Kidney (tissue), 14 donors: Measurements from ENCODE around the gene PTGER1. TPM values are rescaled to one million over a fixed set of nuclear protein-coding genes. Genes with fewer than 3 reads are reported as not detected.

Experiments
- DNase-seq, 5 donors: peaks; one replicate each; pipeline ENCODE4 v3.0.0-alpha.2; 2013 to 2020
- FAIRE-seq: peaks from 2 replicates; lab custom pipeline; 2012; peaks lifted over from hg19 to GRCh38; lab: Jason Lieb, UNC
- H3K27ac ChIP-seq, 2 donors: one replicate each; pipeline ENCODE4 v1.7.0; 2013; ENCODE audit warnings: low read depth in 2 of 2, low read length in 2 of 2, inconsistent platforms in 1 of 2
- H3K27me3 ChIP-seq: one replicate; pipeline ENCODE4 v1.7.1; 2013; ENCODE audit warnings: low read length, inconsistent platforms; ENCODE audit not compliant: control insufficient read depth, insufficient read depth
- H3K36me3 ChIP-seq, 3 donors: one replicate each; pipeline versions ENCODE4 v1.7.0 to v1.7.1; 2013; ENCODE audit warnings: low read length in 3 of 3, control low read depth in 1 of 3, inconsistent platforms in 1 of 3; ENCODE audit not compliant: insufficient read depth in 3 of 3, control insufficient read depth in 2 of 3
- H3K4me1 ChIP-seq, 3 donors: one replicate each; pipeline versions ENCODE4 v1.7.0 to v1.7.1; 2013; ENCODE audit warnings: low read length in 3 of 3, inconsistent platforms in 1 of 3, low read depth in 1 of 3; ENCODE audit not compliant: control insufficient read depth in 2 of 3, insufficient read depth in 2 of 3
- H3K4me3 ChIP-seq, 3 donors: one replicate each; pipeline versions ENCODE4 v1.7.0 to v1.8.1; 2013; ENCODE audit warnings: low read length in 3 of 3, control low read depth in 1 of 3, inconsistent platforms in 1 of 3
- H3K9ac ChIP-seq, 3 donors: one replicate each; pipeline versions ENCODE4 v1.7.0 to v1.7.1; 2013; ENCODE audit warnings: low read length in 3 of 3, control low read depth in 1 of 3, inconsistent platforms in 1 of 3
- H3K9me3 ChIP-seq, 3 donors: one replicate each; pipeline versions ENCODE4 v1.7.0 to v1.7.1; 2013; ENCODE audit warnings: low read length in 3 of 3, control low read depth in 1 of 3, inconsistent platforms in 1 of 3; ENCODE audit not compliant: control insufficient read depth in 2 of 3, insufficient read depth in 1 of 3
- CTCF ChIP-seq: IDR thresholded peaks from 3 replicates; pipeline ENCODE4 v1.5.1; 2012; ENCODE audit warnings: mild to moderate bottlenecking, moderate library complexity, borderline replicate concordance; ENCODE audit not compliant: insufficient read depth; ENCODE audit errors: extremely low read depth
- intact Hi-C: fragments of 100-400 bp; cut with DNase I; formaldehyde crosslinking; loops from one replicate; pipeline ENCODE4 v1.11.1; 2022
- polyA plus RNA-seq: library from polyadenylated mRNA; stranded (reverse); fragments of 350-450 nt; fragmentation: Illumina TruSeq; extraction: RNeasy Lipid Tissue Mini Kit (QIAGEN cat#74804); gene quantifications from one replicate; pipeline ENCODE4 v1.2.3, GENCODE V29; 2014; ENCODE audit warnings: low read depth, low replicate concordance; ENCODE audit not compliant: insufficient read depth
- total RNA-seq: library from RNA; stranded (reverse); fragmentation: NEBNext Ultra II Directional; extraction: Animal tissue kit (Norgen Biotek cat#: 25700); gene quantifications from one replicate; pipeline ENCODE4 v1.2.1, GENCODE V29; 2021
- donor health status: control.
- donor health status: control.
- donor health status: control.
- donor health status: control.
- donor health status: control.
- donor health status: DM: yes; HTN: yes; CAD: no.
- donor health status: Normal renal cell carcinoma (clear cell type).

PTGER1 gene
- total and polyA plus RNA-seq, 2 donors from 2014 or later, result 14.3 to 19.0 TPM

- Histone ChIP-seq H3K27ac (peak overlapping the region; percentile 61 to 87), H3K9me3 (no peaks in the 10 kb centered on the region), H3K27me3 (no peaks in the 10 kb centered on the region), H3K4me3 (peak overlapping the region in 1 of 3 donors; percentile 61), H3K4me1 (peaks cover 2 to 17% (median 15%) of the 10 kb centered on the region in 3 donors), H3K36me3 (no peaks in the 10 kb centered on the region), H3K9ac (peak overlapping the region in 1 of 3 donors; percentile 53)
- intact Hi-C loops, result no loop called here
- DNase-seq (peak in 2 of 5 donors; percentile 51 to 53), FAIRE-seq (no peak)
- TF ChIP-seq CTCF, result no peak
Observed at GRCh38 chr19:14496834-14497227, 21.7 kb upstream of the PTGER1 start.

DNA sequence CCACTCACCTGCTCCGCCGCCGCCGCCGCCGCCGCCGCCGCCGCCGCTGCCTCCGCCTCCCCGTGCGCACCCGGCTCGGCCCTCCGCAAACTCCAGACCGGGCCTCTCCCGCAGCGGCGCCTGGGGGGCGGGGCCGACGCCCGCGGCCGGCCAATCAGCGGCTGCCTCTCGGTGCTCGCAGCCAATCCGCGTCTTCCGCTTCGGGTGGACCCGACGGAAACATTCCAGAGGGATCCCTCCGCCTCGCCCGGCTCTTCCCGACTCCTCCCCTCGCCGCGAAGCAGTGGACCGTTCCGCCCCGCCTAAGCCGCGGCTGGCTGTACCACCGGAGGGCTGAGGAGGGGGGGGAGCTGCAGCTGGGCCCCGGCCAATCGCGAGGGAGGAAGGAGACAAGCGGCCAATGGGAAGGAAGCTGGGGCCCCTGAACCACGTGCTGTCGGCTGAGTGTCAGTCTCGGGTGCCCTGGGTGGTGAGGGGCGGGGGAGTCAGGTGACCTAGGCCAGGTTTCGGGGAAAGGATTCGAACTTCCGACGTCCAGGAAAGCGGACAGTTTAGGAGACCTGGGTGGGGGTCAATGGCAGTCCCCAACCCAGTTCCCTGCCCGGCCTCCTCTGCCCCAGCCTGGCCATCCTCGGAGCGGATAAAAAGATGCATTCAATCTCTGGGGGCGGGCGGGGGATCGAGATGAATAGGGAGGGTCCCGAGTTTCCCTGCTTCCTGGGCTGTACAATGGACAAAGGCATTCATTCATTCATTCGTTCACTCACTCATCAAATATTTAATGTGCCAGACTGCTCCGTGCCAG, 21.1 kb upstream of the PTGER1 start, which contains the start of gene GIPC1:
Gene GIPC1 (minus strand): TSS at position 99 of the 805 bp plus-strand sequence. CDS start 13,151 bp downstream, outside the sequence.
- TF ChIP-seq CTCF, result no peak
- Histone ChIP-seq H3K9ac (peak within 1 kb of the TSS in 2 of 3 donors; percentile 69 to 85), H3K4me1 (peaks cover 2 to 17% (median 15%) of the 10 kb centered on the region in 3 donors), H3K27me3 (no peaks in the 10 kb centered on the region), H3K36me3 (peaks cover 0 to 2% (median 0%) of the 10 kb centered on the region in 3 donors), H3K9me3 (no peaks in the 10 kb centered on the region), H3K4me3 (peak within 1 kb of the TSS; percentile 69 to 85 (median 73)), H3K27ac (peak within 1 kb of the TSS; percentile 61 to 87)
- DNase-seq (peak; percentile 99 to 100 (median 99)), FAIRE-seq (peak; percentile 56)
- intact Hi-C loops, result no loop called here

- no peaks in the 10 kb centered on the region for H3K27me3 ChIP-seq
- H3K36me3 ChIP-seq, result peaks cover 0 to 2% (median 0%) of the 10 kb centered on the region in 3 donors
- H3K9ac ChIP-seq, result peak overlapping the region in 2 of 3 donors; percentile 69 to 85
- H3K9me3 ChIP-seq, result no peaks in the 10 kb centered on the region
- peaks cover 2 to 17% (median 15%) of the 10 kb centered on the region in 3 donors for H3K4me1 ChIP-seq
- peak overlapping the region in 1 of 2 donors; percentile 43 for H3K27ac ChIP-seq
- peak overlapping the region; percentile 69 to 85 (median 73) for H3K4me3 ChIP-seq
- intact Hi-C loops, result no loop called here
- no peak for DNase-seq
- no peak for TF ChIP-seq CTCF
- no peak for FAIRE-seq
Observed at GRCh38 chr19:14495672-14496028, 20.5 kb upstream of the PTGER1 start.
